Right lung (tissue), 5 donors: ENCODE data around the gene CDC42SE1. TPM values are rescaled to one million over a fixed set of nuclear protein-coding genes. Genes with fewer than 3 reads are reported as not detected.
A peak's percentile ranks its signal among the peaks of the same experiment; 100 is the strongest.

Experiments
- DNase-seq, 2 donors: peaks; one replicate each; pipeline ENCODE4 v3.0.0-alpha.2; 2013
- polyA plus RNA-seq, 5 donors: library from polyadenylated mRNA; unstranded; fragments of 120-200 nt; gene quantifications; one replicate each; pipeline versions ENCODE4 v1.2.1 to v1.2.3, GENCODE V29; 2013; ENCODE audit warnings: inconsistent platforms in 1 of 5, low replicate concordance in 1 of 5; ENCODE audit not compliant: insufficient read length in 5 of 5, insufficient read depth in 1 of 5

Gene CDC42SE1
- polyA plus RNA-seq, 5 donors, result 108 to 125 (median 114) TPM

- DNase-seq, result no peak
Observed at GRCh38 chr1:151056149-151056548, 3.3 kb downstream of the CDC42SE1 start.

DNA sequence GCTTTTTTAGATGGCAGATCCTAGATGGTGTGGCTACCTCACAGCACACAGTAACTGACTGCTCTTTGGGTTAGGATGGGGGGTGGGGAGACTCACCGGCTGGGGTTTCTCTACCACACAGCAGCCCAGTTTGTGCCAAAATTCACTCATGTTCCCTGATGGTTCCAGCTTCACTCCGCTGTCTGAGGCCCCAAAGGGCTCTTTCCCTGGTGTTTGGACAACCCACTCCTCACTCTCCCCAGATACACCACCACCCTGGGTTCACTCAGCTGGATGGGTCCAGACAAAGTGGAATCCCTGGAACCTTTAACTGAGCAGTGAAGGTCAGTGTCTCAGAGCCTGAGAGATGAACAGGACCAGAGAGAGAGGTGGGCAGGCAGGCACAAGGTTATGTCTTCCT, 3.8 kb downstream of the CDC42SE1 start:
- no peak for DNase-seq

GRCh38 chr1:151054971-151055547, 4.4 kb downstream of the CDC42SE1 start:
- DNase-seq, result no peak

GRCh38 chr1:151051356-151052009, 7.9 kb downstream of the CDC42SE1 start:
- no peak for DNase-seq

DNA sequence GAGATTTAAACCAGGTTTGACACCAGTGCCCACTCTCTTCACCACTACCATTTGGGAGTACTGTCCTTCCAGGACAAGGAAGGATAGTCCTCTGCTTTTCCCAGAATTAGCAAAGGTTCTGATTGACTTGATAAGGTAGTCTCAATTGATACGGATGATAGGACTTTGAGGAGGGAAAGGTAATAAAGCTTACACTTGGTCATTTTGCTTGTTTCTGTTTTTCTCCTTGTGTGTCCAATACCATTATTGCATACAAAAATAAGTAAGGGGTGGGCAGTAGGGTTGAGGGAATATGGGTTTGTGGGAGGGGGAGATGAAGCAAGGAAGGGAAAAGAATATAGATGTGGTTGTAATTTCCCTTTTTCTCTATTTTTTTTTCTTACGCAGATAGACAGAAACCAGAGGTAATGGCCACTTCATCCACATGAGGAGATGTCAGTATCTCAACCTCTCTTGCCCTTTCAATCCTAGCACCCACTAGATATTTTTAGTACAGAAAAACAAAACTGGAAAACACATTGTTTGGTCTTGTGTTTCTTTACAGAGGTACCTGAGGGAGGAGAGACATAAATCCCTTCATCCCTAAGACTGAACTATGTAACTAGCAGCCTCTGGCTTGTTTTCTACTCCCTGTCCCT, 9.3 kb downstream of the CDC42SE1 start:
- no peak for DNase-seq

DNA sequence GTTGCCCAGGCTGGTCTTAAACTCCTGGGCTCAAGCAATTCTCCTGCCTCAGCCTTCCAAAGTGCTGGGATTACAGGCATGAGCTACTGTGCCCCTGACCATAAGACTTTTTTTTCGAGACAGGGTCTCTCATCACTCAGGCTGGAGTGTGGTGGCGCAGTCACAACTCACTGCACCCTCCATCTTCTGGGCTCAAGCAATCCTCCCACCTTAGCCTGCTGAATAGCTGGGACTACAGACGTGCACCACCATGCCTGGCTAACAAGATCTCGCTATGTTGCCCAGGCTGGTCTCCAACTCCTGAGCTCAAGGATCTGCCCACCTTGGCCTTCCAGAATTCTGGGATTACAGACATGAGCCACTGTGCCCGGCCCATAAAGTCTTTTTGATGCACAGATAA, 10.0 kb downstream of the CDC42SE1 start:
- DNase-seq, result no peak

DNA sequence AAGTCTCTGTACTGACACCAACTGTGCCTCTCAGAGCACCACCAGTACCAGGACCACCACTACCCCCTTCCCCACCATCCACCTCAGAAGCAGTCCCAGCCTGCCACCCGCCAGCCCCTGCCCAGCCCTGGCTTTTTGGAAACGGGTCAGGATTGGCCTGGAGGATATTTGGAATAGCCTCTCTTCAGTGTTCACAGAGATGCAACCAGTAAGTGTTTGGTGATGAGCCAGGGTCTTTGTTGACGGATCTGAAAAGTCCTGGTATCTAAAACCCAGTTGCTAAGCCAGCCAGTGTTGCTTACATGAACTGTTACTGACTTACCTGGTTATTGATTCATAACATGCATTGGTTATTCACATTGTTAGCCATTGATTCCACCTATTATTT, 10.8 kb downstream of the CDC42SE1 start:
- DNase-seq, result no peak

- DNase-seq, result peak; percentile 65 to 66
Observed at GRCh38 chr1:151047925-151048644, 11.3 kb downstream of the CDC42SE1 start.

DNA sequence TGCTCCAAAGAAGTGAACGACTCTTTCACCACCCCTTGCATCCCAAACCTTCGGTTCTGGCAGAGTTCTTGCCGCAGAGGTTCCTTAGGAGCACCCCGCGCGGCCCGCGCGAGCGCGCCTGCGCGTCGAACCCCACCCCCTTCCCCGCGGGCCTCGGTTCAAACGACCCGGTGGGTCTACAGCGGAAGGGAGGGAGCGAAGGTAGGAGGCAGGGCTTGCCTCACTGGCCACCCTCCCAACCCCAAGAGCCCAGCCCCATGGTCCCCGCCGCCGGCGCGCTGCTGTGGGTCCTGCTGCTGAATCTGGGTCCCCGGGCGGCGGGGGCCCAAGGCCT, 11.9 kb downstream of the CDC42SE1 start, which contains the start of gene C1orf56:
Gene C1orf56 (plus strand): TSS at position 161 of the 334 bp plus-strand sequence. CDS start 97 bp downstream, at position 258.
- peak; percentile 76 to 79 for DNase-seq

DNA sequence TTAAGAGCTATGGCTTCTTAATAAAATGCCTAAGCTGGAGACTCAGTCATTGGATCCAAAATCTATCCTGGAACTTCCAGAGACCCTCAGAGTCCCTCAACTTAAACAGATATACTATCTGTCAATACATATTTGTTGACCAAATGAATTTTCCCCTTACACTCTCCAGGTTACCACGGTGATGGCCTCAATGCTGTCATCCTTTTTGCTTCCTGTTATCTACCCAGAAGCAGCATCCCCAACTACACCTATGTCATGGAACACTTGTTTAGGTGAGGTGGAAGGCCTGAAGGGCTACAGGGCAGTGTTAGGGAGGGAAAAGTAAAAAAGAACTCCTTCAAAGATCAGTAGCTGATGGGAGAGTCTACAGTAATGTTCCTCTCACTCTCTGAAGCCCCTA, 16.3 kb downstream of the CDC42SE1 start:
- no peak for DNase-seq

- DNase-seq, result no peak
Observed at GRCh38 chr1:151039521-151039920, 19.9 kb downstream of the CDC42SE1 start.

- DNase-seq, result no peak
Observed at GRCh38 chr1:151037032-151037431, 22.4 kb downstream of the CDC42SE1 start.

GRCh38 chr1:151036356-151036755, 23.1 kb downstream of the CDC42SE1 start, which contains the start of gene BNIPL:
TSS of gene BNIPL (plus strand) at chr1:151036586. CDS start at chr1:151036726, 140 bp downstream.
- DNase-seq, result no peak

DNA sequence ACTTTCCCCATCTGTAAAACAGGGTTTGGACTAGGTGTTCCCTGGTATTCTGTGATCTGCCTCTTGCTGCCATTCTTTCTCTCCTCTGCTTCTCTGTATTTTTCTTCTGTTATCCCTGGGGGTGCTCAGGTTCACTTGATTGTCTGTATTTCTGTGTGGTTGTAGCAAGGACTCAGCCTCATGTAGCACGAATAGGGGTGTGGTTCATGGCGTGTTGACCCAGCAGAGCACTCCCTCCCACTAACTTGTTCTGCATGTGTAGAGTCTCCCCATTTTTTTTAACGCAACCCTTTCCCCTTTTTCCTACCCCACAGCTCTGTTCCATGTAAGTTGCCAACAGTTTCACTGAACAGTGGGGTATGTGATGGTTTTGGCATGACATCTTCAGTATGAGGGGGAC, 24.3 kb downstream of the CDC42SE1 start:
- DNase-seq, result no peak

- no peak for DNase-seq
Observed at GRCh38 chr1:151032164-151032563, 27.3 kb downstream of the CDC42SE1 start.

DNA sequence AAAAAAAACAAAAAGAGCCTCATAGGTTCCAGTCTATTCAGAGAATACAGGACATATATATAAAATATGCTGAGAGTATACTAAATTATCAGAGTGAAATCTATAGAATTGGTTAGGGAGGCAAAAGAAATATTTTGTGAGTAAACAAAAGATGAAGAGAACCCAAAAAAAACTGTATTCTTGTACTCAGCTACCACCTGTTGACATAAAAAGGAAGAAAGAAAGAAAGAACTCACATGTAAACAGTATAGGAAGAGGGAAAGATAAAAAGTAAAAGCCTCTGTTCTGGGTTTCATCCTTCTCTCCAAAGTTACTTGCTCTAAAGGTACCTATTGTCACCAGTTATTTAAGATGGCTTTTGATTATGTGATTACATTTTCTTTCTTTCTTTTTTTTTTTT, 33.0 kb downstream of the CDC42SE1 start:
- DNase-seq, result no peak

- DNase-seq, result peak in 1 of 2 donors; percentile 49
Observed at GRCh38 chr1:151024540-151025146, 34.8 kb downstream of the CDC42SE1 start.

- DNase-seq, result peak; percentile 69 to 84
Observed at GRCh38 chr1:151013518-151013917, 45.9 kb downstream of the CDC42SE1 start.

GRCh38 chr1:151012684-151013471, 46.5 kb downstream of the CDC42SE1 start:
- DNase-seq, result no peak

DNA sequence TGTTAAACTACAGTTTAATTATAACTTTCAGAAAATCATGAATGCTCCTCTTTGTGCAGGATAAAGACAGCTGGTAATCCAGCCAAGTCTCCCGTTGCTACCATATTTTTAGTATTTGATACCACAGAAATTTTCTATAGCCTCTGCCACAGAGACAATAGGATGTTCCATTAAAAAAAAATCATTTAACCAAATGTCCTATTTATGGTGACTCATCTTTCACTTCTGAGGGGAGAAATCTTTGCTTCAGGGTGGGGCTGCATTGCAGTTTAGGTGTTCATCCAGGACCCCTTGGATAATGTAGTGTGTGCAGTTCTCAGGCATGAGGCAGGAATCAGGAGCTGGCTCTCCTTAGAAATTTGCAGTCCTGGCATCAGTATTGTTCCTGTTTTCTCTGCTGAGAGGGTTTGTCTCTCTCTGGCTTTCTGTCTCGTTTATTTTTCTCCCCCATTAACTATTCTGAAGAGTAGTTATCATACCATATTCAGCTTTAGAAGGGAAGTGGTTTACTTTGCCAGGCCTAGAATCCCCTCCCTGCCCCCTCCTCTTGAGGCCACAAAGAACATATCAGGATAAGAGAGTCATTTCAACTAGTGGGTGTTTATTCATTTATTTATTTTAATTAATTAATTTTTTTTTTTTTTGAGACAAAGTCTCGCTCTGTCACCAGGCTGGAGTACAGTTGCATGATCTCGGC, 48.1 kb downstream of the CDC42SE1 start:
- DNase-seq, result no peak

GRCh38 chr1:151010346-151010726, 49.1 kb downstream of the CDC42SE1 start:
- DNase-seq, result no peak
